Measurements from ENCODE around the gene TTC28. TPM values are rescaled to one million over a fixed set of nuclear protein-coding genes. Genes with fewer than 3 reads are reported as not detected.
A peak's percentile ranks its signal among the peaks of the same experiment; 100 is the strongest.
"Not testable (repeated sequence)": the region's sequence is repeated elsewhere in the genome, so short reads cannot be mapped to it uniquely, and the experiment has no call there.

Gene TTC28
- total RNA-seq, 8 experiments from 2014 or later: 19.2 to 51.4 (median 26.6) TPM

DNA sequence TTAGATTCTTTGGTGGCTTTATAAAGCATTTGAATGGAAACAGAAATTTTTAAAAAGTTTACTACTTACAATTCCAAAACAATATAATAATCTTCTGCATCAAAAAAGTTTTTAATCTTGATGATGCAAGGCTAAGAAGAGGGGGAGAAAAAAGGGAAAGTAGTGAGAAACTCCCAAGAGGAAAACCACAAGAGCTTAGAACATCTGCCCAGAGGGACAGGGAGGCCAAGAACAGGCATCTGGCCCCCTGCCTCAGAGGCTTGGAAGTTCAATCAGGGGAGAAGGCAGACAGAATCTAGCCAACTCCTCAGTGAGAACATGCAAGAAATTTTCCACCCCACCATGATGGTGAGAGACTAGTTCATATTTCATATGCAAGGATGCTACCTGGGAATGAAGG is 23.8 kb upstream of the TTC28 start:
- no peak overlapping the region for H3K4me3 ChIP-seq
- H3K4me1 ChIP-seq (replicated peaks in 1 of 2): no peaks in the 10 kb centered on the region
- in situ Hi-C loops (cut with MboI; ENCODE audit: low pct_unique_long_range_greater_than_20kb in 2 of 9, low sequenced_read_pairs in 9 of 9, unreplicated experiment in 9 of 9): no loop called here
- no peak overlapping the region for H3K27ac ChIP-seq
- ATAC-seq (replicated peaks in 6 of 8): no peak

DNA sequence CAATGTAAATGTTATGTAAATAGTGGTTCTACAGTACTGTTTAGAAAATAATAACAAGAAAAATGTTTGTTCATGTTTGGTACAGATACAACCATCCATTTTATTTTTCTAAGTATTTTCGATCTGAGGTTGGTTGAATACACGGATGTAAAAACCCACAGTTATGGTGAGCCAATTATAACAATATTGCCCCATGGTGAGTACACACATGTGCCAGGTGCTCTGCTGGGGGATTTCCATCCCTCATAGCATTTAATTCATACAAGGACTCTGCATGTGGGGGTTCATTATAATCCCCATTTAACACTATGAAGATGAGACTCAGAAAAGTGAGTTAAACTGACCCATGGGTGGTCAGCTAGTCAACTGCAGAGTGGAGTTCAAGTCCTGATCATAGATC is 23.3 kb upstream of the TTC28 start:
- in situ Hi-C loops (cut with MboI; ENCODE audit: low pct_unique_long_range_greater_than_20kb in 2 of 9, low sequenced_read_pairs in 9 of 9, unreplicated experiment in 9 of 9): no loop called here
- 80 to 100% (median 93%) methylated on average over 1 to 2 of the region's 2 CpGs; no CpG with 5 or more reads in 4 of the 10 experiments for WGBS, 10 experiments
- no peak overlapping the region for H3K4me3 ChIP-seq
- H3K27ac ChIP-seq: no peak overlapping the region
- no peak for ATAC-seq (replicated peaks in 6 of 8)
- no peaks in the 10 kb centered on the region for H3K4me1 ChIP-seq (replicated peaks in 1 of 2)

DNA sequence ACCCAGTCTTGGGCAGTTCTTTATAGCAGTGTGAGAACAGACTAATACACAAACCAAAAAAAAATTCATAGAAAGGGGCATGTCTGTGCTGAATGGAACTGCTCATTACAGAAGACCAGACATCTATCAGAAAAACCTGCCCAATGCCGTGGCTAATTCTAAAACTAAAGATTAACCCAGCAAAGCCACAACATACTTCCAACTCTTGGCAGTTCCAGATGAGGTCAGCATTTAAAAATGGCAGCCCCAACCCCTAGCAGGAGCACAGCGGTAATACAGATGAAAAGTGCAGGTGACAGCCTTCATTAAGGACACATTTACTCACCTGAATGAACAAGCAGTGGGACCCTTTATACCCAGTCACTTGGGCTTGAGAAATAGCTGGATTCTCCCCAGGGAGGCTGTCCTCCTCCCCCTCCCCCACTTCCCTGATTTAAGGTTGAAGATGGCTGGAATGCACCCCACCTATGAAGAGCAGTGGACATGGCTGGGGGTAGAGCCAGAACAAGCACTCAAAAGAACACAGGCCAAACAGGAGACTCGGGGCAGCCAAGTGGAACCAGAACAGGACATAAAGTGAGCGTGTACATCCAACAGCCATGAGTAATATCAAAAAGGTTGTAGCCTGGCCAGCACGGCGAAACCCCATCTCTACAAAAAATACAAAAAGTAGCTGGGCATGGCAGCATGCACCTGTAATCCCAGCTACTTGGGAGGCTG is 13.6 kb upstream of the TTC28 start:
- WGBS, 10 experiments: 33 to 100% (median 87%) methylated on average over 1 to 3 of the region's 6 CpGs; no CpG with 5 or more reads in 4 of the 10 experiments
- H3K4me1 ChIP-seq (replicated peaks in 1 of 2); H3K27ac ChIP-seq; in situ Hi-C loops (cut with MboI; ENCODE audit: low pct_unique_long_range_greater_than_20kb in 2 of 9, low sequenced_read_pairs in 9 of 9, unreplicated experiment in 9 of 9); ATAC-seq (replicated peaks in 6 of 8); H3K4me3 ChIP-seq: not testable (repeated sequence)

DNA sequence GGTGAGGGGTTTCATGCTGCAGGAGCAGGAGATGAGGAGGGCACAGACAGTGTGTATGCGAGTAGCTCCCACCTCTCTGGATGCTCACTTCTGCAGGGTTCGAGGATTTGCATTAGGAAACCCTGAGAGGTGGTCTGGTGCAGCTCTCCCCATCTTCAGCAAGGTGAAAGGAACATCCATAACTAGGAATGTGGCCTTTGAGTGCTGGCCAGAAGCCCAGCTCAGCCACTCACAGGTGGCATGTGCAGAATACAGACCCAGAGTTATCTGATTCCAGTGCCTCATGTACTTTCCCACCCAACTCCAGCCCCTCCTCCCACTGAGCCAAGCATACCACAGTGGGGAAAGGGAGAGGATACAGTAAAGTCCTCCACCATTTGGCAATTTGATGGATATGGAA is 10.2 kb upstream of the TTC28 start:
- 60% methylated on average over 1 of the region's 2 CpGs; no CpG with 5 or more reads in 9 of the 10 experiments for WGBS, 10 experiments
- H3K4me1 ChIP-seq (replicated peaks in 1 of 2); H3K27ac ChIP-seq; H3K4me3 ChIP-seq; in situ Hi-C loops (cut with MboI; ENCODE audit: low pct_unique_long_range_greater_than_20kb in 2 of 9, low sequenced_read_pairs in 9 of 9, unreplicated experiment in 9 of 9); ATAC-seq (replicated peaks in 6 of 8): not testable (repeated sequence)

DNA sequence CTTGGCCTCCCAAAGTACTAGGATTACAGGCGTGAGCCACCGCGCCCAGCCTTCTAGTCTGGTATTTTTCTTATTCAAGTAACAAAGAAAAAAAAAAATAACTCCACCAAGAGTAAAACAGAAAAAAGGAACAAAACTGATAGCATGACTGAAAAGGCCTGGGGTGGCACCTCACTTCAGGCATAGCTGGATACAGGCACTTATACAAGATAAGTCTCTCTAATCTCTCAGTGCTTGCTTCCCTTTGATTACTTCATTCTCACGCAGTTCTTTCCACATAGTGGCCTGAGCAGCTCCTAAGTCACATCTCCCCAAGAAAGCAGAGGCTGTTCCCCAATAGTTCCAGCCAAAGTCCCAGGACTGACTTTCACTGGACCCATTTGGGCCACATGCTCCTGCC is 3.3 kb upstream of the TTC28 start:
- H3K27ac ChIP-seq; H3K4me3 ChIP-seq; H3K4me1 ChIP-seq (replicated peaks in 1 of 2); in situ Hi-C loops (cut with MboI; ENCODE audit: low pct_unique_long_range_greater_than_20kb in 2 of 9, low sequenced_read_pairs in 9 of 9, unreplicated experiment in 9 of 9); ATAC-seq (replicated peaks in 6 of 8): not testable (repeated sequence)
- 80 to 100% methylated on average over 1 of the region's 4 CpGs; no CpG with 5 or more reads in 8 of the 10 experiments for WGBS, 10 experiments

- 80 to 100% (median 100%) methylated on average over 1 to 3 of the region's 5 CpGs; no CpG with 5 or more reads in 7 of the 10 experiments for WGBS, 10 experiments
- in situ Hi-C loops (cut with MboI; ENCODE audit: low pct_unique_long_range_greater_than_20kb in 2 of 9, low sequenced_read_pairs in 9 of 9, unreplicated experiment in 9 of 9); H3K4me3 ChIP-seq; H3K27ac ChIP-seq; ATAC-seq (replicated peaks in 6 of 8); H3K4me1 ChIP-seq (replicated peaks in 1 of 2): not testable (repeated sequence)
These were observed 1.3 kb upstream of the TTC28 start for GRCh38 chr22:28680813-28681490.

- WGBS, 10 experiments: 8 to 90% (median 33%) methylated on average over 1 to 7 of the region's 58 CpGs; no CpG with 5 or more reads in 3 of the 10 experiments
- peak overlapping the region; percentile 43 to 77 for H3K27ac ChIP-seq
- peak in 7 of 8 experiments; percentile 33 to 59 (median 53) for ATAC-seq (replicated peaks in 6 of 8)
These were observed 646 bp downstream of the TTC28 start for GRCh38 chr22:28678778-28679610.

GRCh38 chr22:28678170-28678569 is 1.5 kb downstream of the TTC28 start:
- H3K4me1 ChIP-seq (replicated peaks in 1 of 2); H3K27ac ChIP-seq; in situ Hi-C loops (cut with MboI; ENCODE audit: low pct_unique_long_range_greater_than_20kb in 2 of 9, low sequenced_read_pairs in 9 of 9, unreplicated experiment in 9 of 9); ATAC-seq (replicated peaks in 6 of 8): not testable (repeated sequence)
- H3K4me3 ChIP-seq: peak overlapping the region in 3 of 5 donors; percentile 53 to 85 (median 82)
- WGBS, 10 experiments: 86 to 95% (median 89%) methylated on average over 4 to 5 of the region's 7 CpGs; no CpG with 5 or more reads in 7 of the 10 experiments

More at GRCh38 chr22:28678778-28679610, 646 bp downstream of the TTC28 start:
- in situ Hi-C loops (cut with MboI; ENCODE audit: low pct_unique_long_range_greater_than_20kb in 2 of 9, low sequenced_read_pairs in 9 of 9, unreplicated experiment in 9 of 9); H3K4me1 ChIP-seq (replicated peaks in 1 of 2): not testable (repeated sequence)
- H3K4me3 ChIP-seq: peak overlapping the region; percentile 53 to 85 (median 83)

GRCh38 chr22:28674121-28674563 is 5.5 kb downstream of the TTC28 start:
- peaks cover 0 to 3% of the 10 kb centered on the region in 2 donors for H3K4me1 ChIP-seq (replicated peaks in 1 of 2)
- in situ Hi-C loops (cut with MboI; ENCODE audit: low pct_unique_long_range_greater_than_20kb in 2 of 9, low sequenced_read_pairs in 9 of 9, unreplicated experiment in 9 of 9): no loop called here
- ATAC-seq (replicated peaks in 6 of 8): no peak
- no peak overlapping the region for H3K4me3 ChIP-seq
- no peak overlapping the region for H3K27ac ChIP-seq
- WGBS, 10 experiments: 12 to 92% (median 79%) methylated on average over 2 to 3 of the region's 3 CpGs

DNA sequence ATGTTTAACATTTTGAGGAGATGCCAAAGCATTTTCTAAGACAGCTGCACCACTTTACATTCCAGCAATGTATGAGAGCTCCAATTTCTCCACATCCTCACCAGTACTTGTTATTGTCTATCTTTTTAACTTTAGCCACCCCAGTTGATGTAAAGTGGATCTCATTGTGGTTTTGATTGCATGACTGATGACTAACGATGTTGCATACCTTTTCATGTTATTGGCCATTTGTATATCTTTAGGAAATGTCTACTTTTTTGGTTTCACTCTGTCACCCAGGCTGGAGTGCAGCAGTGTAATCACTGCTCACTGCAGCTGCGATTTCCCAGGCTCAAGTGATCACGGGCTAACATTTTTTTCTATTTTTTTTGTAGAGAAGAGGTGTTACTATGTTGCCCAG is 8.9 kb downstream of the TTC28 start:
- in situ Hi-C loops (cut with MboI; ENCODE audit: low pct_unique_long_range_greater_than_20kb in 2 of 9, low sequenced_read_pairs in 9 of 9, unreplicated experiment in 9 of 9): no loop called here
- Histone ChIP-seq H3K4me3 (no peak overlapping the region), H3K4me1 (replicated peaks in 1 of 2) (no peaks in the 10 kb centered on the region), H3K27ac (no peak overlapping the region)
- ATAC-seq (replicated peaks in 6 of 8): peak in 1 of 8 experiments; percentile 16
- 57 to 100% (median 94%) methylated on average over 1 to 3 of the region's 3 CpGs; no CpG with 5 or more reads in 2 of the 10 experiments for WGBS, 10 experiments

DNA sequence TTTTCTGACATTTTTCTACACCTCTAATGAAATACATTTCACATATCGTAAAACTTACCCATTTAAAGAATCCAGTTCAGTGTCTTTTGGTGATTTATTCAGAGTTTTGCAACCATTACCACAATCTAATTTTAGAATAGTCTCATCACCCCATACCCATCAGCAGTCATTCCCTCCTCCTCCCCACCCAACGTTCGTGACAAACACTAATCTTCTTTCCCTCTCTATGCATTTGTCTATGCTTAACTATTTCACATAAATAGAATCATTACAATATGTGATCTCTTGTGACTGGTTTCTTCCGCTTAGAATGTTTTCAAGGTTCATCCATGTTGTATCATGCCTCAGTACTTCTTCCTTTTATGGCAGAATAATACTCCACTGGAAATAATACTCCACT is 9.5 kb downstream of the TTC28 start:
- H3K4me3 ChIP-seq: no peak overlapping the region
- in situ Hi-C loops (cut with MboI; ENCODE audit: low pct_unique_long_range_greater_than_20kb in 2 of 9, low sequenced_read_pairs in 9 of 9, unreplicated experiment in 9 of 9): no loop called here
- peak in 3 of 8 experiments; percentile 97 to 99 (median 99) for ATAC-seq (replicated peaks in 6 of 8)
- no peak overlapping the region for H3K27ac ChIP-seq
- no peaks in the 10 kb centered on the region for H3K4me1 ChIP-seq (replicated peaks in 1 of 2)
- 11 to 100% (median 88%) methylated on average over 1 to 4 of the region's 4 CpGs for WGBS, 10 experiments

DNA sequence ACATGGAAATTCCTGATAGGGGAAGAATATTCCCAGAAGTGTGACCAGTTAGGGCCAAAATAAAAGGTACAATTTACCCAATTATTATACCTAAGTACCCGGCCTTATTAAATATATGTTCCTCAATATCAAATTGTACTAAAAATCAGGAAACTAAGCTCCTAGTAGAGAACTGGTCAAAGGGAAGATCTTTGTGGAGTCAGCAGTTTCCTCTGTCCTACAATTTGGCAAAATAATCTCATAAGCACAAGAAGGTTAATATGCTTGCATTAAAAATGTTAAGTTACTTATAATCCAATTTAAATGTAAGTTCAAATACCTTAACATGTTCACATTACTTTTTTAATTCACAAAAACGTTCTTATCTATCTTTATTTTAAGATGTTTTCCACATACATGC is 10.3 kb downstream of the TTC28 start:
- H3K4me3 ChIP-seq: no peak overlapping the region
- H3K4me1 ChIP-seq (replicated peaks in 1 of 2): no peaks in the 10 kb centered on the region
- WGBS, 10 experiments: 11 to 90% (median 70%) methylated on average over 1 to 2 of the region's 2 CpGs; no CpG with 5 or more reads in 1 of the 10 experiments
- no peak for ATAC-seq (replicated peaks in 6 of 8)
- H3K27ac ChIP-seq: no peak overlapping the region
- in situ Hi-C loops (cut with MboI; ENCODE audit: low pct_unique_long_range_greater_than_20kb in 2 of 9, low sequenced_read_pairs in 9 of 9, unreplicated experiment in 9 of 9): no loop called here

GRCh38 chr22:28663569-28663942 is 16.1 kb downstream of the TTC28 start:
- ATAC-seq (replicated peaks in 6 of 8); in situ Hi-C loops (cut with MboI; ENCODE audit: low pct_unique_long_range_greater_than_20kb in 2 of 9, low sequenced_read_pairs in 9 of 9, unreplicated experiment in 9 of 9): not testable (repeated sequence)
- WGBS, 10 experiments: no CpG with 5 or more reads among the region's 13 CpGs

More at GRCh38 chr22:28663569-28663942, 16.1 kb downstream of the TTC28 start:
- peak overlapping the region; percentile 73 to 83 for H3K27ac ChIP-seq
- H3K4me3 ChIP-seq: peak overlapping the region; percentile 22 to 32 (median 27)
- H3K4me1 ChIP-seq (replicated peaks in 1 of 2): not testable (repeated sequence)

Measured in motor neuron (in vitro differentiated cells).